Esophagus squamous epithelium (tissue), 4 donors: Measurements from ENCODE around the gene CHPF2.

Experiments
- CTCF ChIP-seq, 6 experiments: fragments of 450-650 bp in 4 of 6; fragments of 200-600 bp in 2 of 6; sonication (generic) in 2 of 6; IDR thresholded peaks; one replicate each; pipeline ENCODE4 v1.5.1; 2016 to 2019; ENCODE audit warnings: antibody characterized with exemption in 6 of 6, mild to moderate bottlenecking in 4 of 6, moderate library complexity in 4 of 6
- POLR2A ChIP-seq, 4 donors: fragments of 450-650 bp; IDR thresholded peaks; one replicate each; pipeline ENCODE4 v1.6.1; 2017; ENCODE audit warnings: antibody characterized with exemption in 4 of 4, mild to moderate bottlenecking in 4 of 4, moderate library complexity in 3 of 4

- TF ChIP-seq CTCF (IDR thresholded peaks at IDR 0.05): no peak
- TF ChIP-seq POLR2A (IDR thresholded peaks at IDR 0.05): no peak
Measured at GRCh38 chr7:151207315-151207714, 25.0 kb upstream of the CHPF2 start.
